ENCODE results near the gene SEC14L6. TPM values are rescaled to one million over a fixed set of nuclear protein-coding genes. Genes with fewer than 3 reads are reported as not detected.
A peak's percentile ranks its signal among the peaks of the same experiment; 100 is the strongest.

SEC14L6 gene
- total RNA-seq, 1 donor from 2014 or later = 1.4 TPM

- Mint-ChIP-seq H3K27me3 (ENCODE audit: unreplicated experiment) (peaks cover 5% of the 10 kb centered on the region), H3K27ac (ENCODE audit: unreplicated experiment) (no peak overlapping the region), H3K4me1 (ENCODE audit: unreplicated experiment) (no peaks in the 10 kb centered on the region), H3K4me3 (ENCODE audit: unreplicated experiment) (no peak overlapping the region), H3K36me3 (ENCODE audit: low read depth, unreplicated experiment) (no peaks in the 10 kb centered on the region), H3K9me3 (ENCODE audit: unreplicated experiment) (no peaks in the 10 kb centered on the region)
- no peak for DNase-seq (ENCODE audit: low spot score)
- TF ChIP-seq, protein P1, sequence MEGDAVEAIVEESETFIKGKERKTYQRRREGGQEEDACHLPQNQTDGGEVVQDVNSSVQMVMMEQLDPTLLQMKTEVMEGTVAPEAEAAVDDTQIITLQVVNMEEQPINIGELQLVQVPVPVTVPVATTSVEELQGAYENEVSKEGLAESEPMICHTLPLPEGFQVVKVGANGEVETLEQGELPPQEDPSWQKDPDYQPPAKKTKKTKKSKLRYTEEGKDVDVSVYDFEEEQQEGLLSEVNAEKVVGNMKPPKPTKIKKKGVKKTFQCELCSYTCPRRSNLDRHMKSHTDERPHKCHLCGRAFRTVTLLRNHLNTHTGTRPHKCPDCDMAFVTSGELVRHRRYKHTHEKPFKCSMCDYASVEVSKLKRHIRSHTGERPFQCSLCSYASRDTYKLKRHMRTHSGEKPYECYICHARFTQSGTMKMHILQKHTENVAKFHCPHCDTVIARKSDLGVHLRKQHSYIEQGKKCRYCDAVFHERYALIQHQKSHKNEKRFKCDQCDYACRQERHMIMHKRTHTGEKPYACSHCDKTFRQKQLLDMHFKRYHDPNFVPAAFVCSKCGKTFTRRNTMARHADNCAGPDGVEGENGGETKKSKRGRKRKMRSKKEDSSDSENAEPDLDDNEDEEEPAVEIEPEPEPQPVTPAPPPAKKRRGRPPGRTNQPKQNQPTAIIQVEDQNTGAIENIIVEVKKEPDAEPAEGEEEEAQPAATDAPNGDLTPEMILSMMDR (IDR thresholded peaks at IDR 0.05; ENCODE audit: unreplicated experiment) = no peak
Measured at GRCh38 chr22:30508216-30508615, 38.3 kb downstream of the SEC14L6 start.

- no peak overlapping the region for H3K27ac Mint-ChIP-seq (ENCODE audit: unreplicated experiment)
- H3K9me3 Mint-ChIP-seq (ENCODE audit: unreplicated experiment) = no peaks in the 10 kb centered on the region
- H3K4me3 Mint-ChIP-seq (ENCODE audit: unreplicated experiment) = no peak overlapping the region
- no peaks in the 10 kb centered on the region for H3K4me1 Mint-ChIP-seq (ENCODE audit: unreplicated experiment)
- H3K27me3 Mint-ChIP-seq (ENCODE audit: unreplicated experiment) = peaks cover 4% of the 10 kb centered on the region
- no peak for DNase-seq (ENCODE audit: low spot score)
- TF ChIP-seq, protein P1 (IDR thresholded peaks at IDR 0.05; ENCODE audit: unreplicated experiment) = no peak
- no peaks in the 10 kb centered on the region for H3K36me3 Mint-ChIP-seq (ENCODE audit: low read depth, unreplicated experiment)
Measured at GRCh38 chr22:30507670-30508069, 38.9 kb downstream of the SEC14L6 start.

GRCh38 chr22:30506507-30506968, 40.0 kb downstream of the SEC14L6 start:
- Mint-ChIP-seq H3K9me3 (ENCODE audit: unreplicated experiment) (no peaks in the 10 kb centered on the region), H3K27me3 (ENCODE audit: unreplicated experiment) (peaks cover 4% of the 10 kb centered on the region), H3K4me3 (ENCODE audit: unreplicated experiment) (peak overlapping the region; percentile 47), H3K27ac (ENCODE audit: unreplicated experiment) (no peak overlapping the region), H3K36me3 (ENCODE audit: low read depth, unreplicated experiment) (no peaks in the 10 kb centered on the region), H3K4me1 (ENCODE audit: unreplicated experiment) (no peaks in the 10 kb centered on the region)
- TF ChIP-seq, protein P1 (IDR thresholded peaks at IDR 0.05; ENCODE audit: unreplicated experiment) = no peak
- no peak for DNase-seq (ENCODE audit: low spot score)

- H3K4me1 Mint-ChIP-seq (ENCODE audit: unreplicated experiment) = no peaks in the 10 kb centered on the region
- DNase-seq (ENCODE audit: low spot score) = no peak
- no peak overlapping the region for H3K4me3 Mint-ChIP-seq (ENCODE audit: unreplicated experiment)
- no peaks in the 10 kb centered on the region for H3K9me3 Mint-ChIP-seq (ENCODE audit: unreplicated experiment)
- H3K36me3 Mint-ChIP-seq (ENCODE audit: low read depth, unreplicated experiment) = no peaks in the 10 kb centered on the region
- peaks cover 2% of the 10 kb centered on the region for H3K27me3 Mint-ChIP-seq (ENCODE audit: unreplicated experiment)
- TF ChIP-seq, protein P1 (IDR thresholded peaks at IDR 0.05; ENCODE audit: unreplicated experiment) = no peak
- H3K27ac Mint-ChIP-seq (ENCODE audit: unreplicated experiment) = no peak overlapping the region
Measured at GRCh38 chr22:30503551-30503950, 43.0 kb downstream of the SEC14L6 start.

- no peak for DNase-seq (ENCODE audit: low spot score)
- Mint-ChIP-seq H3K36me3 (ENCODE audit: low read depth, unreplicated experiment) (no peaks in the 10 kb centered on the region), H3K27me3 (ENCODE audit: unreplicated experiment) (peaks cover 2% of the 10 kb centered on the region), H3K27ac (ENCODE audit: unreplicated experiment) (no peak overlapping the region), H3K4me3 (ENCODE audit: unreplicated experiment) (no peak overlapping the region), H3K4me1 (ENCODE audit: unreplicated experiment) (no peaks in the 10 kb centered on the region), H3K9me3 (ENCODE audit: unreplicated experiment) (no peaks in the 10 kb centered on the region)
- TF ChIP-seq, protein P1 (IDR thresholded peaks at IDR 0.05; ENCODE audit: unreplicated experiment) = no peak
Measured at GRCh38 chr22:30502911-30503310, 43.6 kb downstream of the SEC14L6 start.
